DMS 273 (cell line): ENCODE data around the gene CAST.
"Not testable (repeated sequence)": the region's sequence is repeated elsewhere in the genome, so short reads cannot be mapped to it uniquely, and the experiment has no call there.

Source experiments
- DNase-seq: peaks from one replicate; lab custom pipeline; 2025; ENCODE audit not compliant: unreplicated experiment; lab: John Stamatoyannopoulos, UW

The CAST gene

GRCh38 chr5:96661855-96662724 lies at the start of gene CAST:
CAST (plus strand) TSS chr5:96662376; CDS start chr5:96662423, 47 bp downstream.
- DNase-seq: peak; percentile 87

- DNase-seq: peak; percentile 89
Observed at GRCh38 chr5:96614110-96614691, 48.0 kb upstream of the CAST start.

- DNase-seq: no peak
Observed at GRCh38 chr5:96615223-96615622, 47.0 kb upstream of the CAST start.

- no peak for DNase-seq
Observed at GRCh38 chr5:96616801-96617200, 45.4 kb upstream of the CAST start.

GRCh38 chr5:96618311-96619016 lies 43.7 kb upstream of the CAST start:
- DNase-seq: not testable (repeated sequence)

GRCh38 chr5:96619946-96620345 lies 42.2 kb upstream of the CAST start:
- no peak for DNase-seq

- DNase-seq: no peak
Observed at GRCh38 chr5:96624596-96624995, 37.6 kb upstream of the CAST start.

- no peak for DNase-seq
Observed at GRCh38 chr5:96625365-96625764, 36.8 kb upstream of the CAST start.

- no peak for DNase-seq
Observed at GRCh38 chr5:96626956-96627355, 35.2 kb upstream of the CAST start.

GRCh38 chr5:96627792-96628398 lies 34.3 kb upstream of the CAST start:
- no peak for DNase-seq

GRCh38 chr5:96628406-96628805 lies 33.8 kb upstream of the CAST start:
- no peak for DNase-seq

- DNase-seq: peak; percentile 20
Observed at GRCh38 chr5:96629774-96630173, 32.4 kb upstream of the CAST start.

- DNase-seq: no peak
Observed at GRCh38 chr5:96633820-96634219, 28.4 kb upstream of the CAST start.

- DNase-seq: no peak
Observed at GRCh38 chr5:96634881-96635280, 27.3 kb upstream of the CAST start.

- no peak for DNase-seq
Observed at GRCh38 chr5:96636046-96636445, 26.1 kb upstream of the CAST start.

- no peak for DNase-seq
Observed at GRCh38 chr5:96636594-96636993, 25.6 kb upstream of the CAST start.

GRCh38 chr5:96637196-96637595 lies 25.0 kb upstream of the CAST start:
- DNase-seq: no peak

- DNase-seq: no peak
Observed at GRCh38 chr5:96638561-96638960, 23.6 kb upstream of the CAST start.

- peak; percentile 15 for DNase-seq
Observed at GRCh38 chr5:96640696-96641095, 21.5 kb upstream of the CAST start.

- DNase-seq: no peak
Observed at GRCh38 chr5:96641368-96642280, 20.6 kb upstream of the CAST start.

- DNase-seq: no peak
Observed at GRCh38 chr5:96642281-96642640, 19.9 kb upstream of the CAST start.
